Raji (cell line): ENCODE measurements around the gene UGT2A2.

ENCODE experiments used
- POLR2A ChIP-seq: IDR thresholded peaks from 2 replicates; pipeline ENCODE4 v1.6.1; 2011; ENCODE audit warnings: low read depth, low read length, control low read depth; ENCODE audit not compliant: insufficient read depth

UGT2A2 gene

DNA sequence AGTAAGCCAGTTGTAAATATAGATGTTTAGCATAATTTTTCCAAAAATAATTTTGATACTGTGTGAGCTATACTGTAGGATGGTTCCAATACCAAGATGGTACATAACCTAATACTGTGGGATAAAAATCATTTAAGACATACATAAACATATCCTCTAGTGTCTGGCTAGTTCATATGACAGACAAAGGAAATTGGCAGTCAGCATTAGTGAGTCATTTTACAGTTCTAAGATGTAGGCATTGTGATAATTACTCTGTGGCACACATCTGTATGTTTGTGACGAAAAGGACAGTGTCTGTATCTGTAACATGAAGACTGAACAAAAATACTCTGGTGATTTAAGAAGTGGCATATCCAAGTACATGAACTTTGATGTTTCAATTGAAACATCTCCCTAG, 49.6 kb downstream of the UGT2A2 start:
- no peak for TF ChIP-seq POLR2A

- TF ChIP-seq POLR2A, result no peak
Measured at GRCh38 chr4:69584135-69584534, 55.3 kb downstream of the UGT2A2 start.

DNA sequence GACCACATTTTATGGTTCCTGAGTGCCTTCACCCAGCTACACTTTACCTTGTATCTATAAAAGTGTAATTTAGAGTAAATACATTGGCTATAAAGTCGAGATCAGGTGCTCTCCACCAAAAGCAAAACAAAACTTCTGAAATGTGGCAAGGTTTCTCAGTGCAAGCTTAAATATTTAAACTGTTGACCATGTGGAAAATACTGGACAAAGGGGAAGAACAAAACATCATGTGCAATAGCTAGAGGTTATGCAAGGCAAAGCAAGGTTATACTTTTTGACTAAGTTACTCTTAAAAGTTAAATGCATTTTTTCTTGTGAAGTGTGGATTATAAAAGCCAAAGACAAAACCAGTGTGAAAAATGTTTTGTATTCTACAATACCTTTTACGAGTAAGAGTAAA, 55.9 kb downstream of the UGT2A2 start:
- TF ChIP-seq POLR2A, result no peak

DNA sequence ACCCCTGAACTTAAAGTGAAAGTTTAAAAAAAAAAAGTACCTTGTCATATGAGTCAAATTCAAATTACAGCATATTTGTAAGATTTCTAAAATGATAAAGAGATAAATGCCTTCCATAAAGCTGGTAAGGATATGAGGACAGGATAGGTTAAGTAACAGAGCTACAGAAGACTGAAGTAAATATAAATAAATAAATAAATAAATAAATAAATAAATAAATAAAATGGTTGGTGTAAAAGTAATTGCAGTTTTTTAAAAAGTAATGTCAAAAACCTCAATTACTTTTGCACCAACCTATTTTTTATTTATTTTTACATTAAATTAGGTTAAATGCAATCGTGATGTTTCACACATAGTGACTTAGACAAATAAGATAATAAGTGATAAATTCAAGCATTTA, 62.2 kb downstream of the UGT2A2 start:
- TF ChIP-seq POLR2A, result no peak

DNA sequence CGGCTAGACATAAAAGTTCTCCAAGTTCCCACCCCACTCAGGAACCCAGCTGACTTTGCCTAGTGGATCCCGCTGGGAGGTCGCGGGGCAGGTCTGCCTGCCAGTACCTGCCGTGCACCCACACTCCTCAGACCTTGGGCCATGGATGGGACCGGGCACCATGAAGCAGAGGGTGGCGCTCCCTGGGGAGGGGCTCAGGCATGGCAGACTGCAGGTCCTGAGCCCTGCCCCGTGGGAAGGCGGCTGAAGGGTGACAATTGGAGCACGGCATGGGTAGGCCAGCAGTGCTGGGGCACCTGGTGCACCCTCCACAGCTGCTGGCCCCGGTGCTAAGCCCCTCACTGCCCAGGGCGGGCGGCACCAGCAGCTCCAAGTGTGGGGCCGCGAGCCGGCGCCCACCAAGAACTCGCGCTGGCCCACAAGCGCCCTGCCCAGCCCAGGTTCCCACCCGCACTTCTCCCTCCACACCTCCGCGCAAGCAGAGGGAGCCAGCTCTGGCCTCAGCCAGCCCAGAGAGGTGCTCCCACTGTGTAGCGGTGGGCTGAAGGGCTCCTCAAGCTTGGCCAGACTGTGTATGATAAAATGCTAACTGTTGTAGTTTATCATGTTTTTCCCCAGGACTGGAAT, 63.1 kb downstream of the UGT2A2 start:
- TF ChIP-seq POLR2A, result no peak

DNA sequence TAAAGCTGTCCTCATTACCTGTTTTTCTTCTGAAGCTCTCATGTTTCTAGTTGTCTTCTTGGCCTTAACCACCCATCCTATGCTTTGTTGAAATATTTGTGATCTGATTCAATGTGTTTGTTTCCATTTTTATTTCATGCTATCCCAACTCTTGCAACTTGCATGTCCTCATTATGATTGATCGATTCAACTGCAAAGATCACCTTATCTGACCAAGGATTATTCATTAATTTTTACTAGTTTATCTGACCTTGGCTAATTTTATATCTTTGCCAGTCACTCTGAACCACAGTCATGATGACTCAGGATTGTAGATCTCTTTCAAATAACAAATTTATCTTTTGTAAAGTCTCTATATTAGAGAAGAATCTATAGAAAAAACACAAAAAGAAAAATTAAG, 70.7 kb downstream of the UGT2A2 start:
- TF ChIP-seq POLR2A, result no peak

GRCh38 chr4:69563424-69563823, 76.0 kb downstream of the UGT2A2 start:
- no peak for TF ChIP-seq POLR2A

GRCh38 chr4:69549651-69550050, 89.8 kb downstream of the UGT2A2 start:
- no peak for TF ChIP-seq POLR2A

GRCh38 chr4:69546134-69546765, 93.2 kb downstream of the UGT2A2 start:
- no peak for TF ChIP-seq POLR2A
